H1 (cell line): ENCODE data around the gene IFNE. TPM values are rescaled to one million over a fixed set of nuclear protein-coding genes. Genes with fewer than 3 reads are reported as not detected.
A peak's percentile ranks its signal among the peaks of the same experiment; 100 is the strongest.

Experiments used
- CTCF ChIA-PET: fragments of 300-600 bp; sonication (Branson Sonifier 250); formaldehyde crosslinking; loops from one replicate; lab custom pipeline; 2021; ENCODE audit not compliant: partially characterized antibody; lab: Charles Lee
- POLR2A ChIA-PET: fragments of 300-600 bp; sonication (Branson Sonifier 250); formaldehyde crosslinking; loops from one replicate; lab custom pipeline; 2021; ENCODE audit warnings: inconsistent platforms; ENCODE audit not compliant: partially characterized antibody; lab: Charles Lee
- DNase-seq, 2 experiments: peaks; one replicate each; pipeline versions ENCODE4 v3.0.0 to v3.0.0-alpha.2; 2010 to 2022; ENCODE audit warnings: low spot score in 2 of 2, low read depth in 1 of 2, mixed read lengths in 1 of 2
- FAIRE-seq: peaks from 2 replicates; lab custom pipeline; 2011; peaks lifted over from hg19 to GRCh38; lab: Jason Lieb, UNC
- H2AFZ ChIP-seq: 2 replicates; pipeline ENCODE4 v1.8.1; 2012; ENCODE audit warnings: low read length, inconsistent platforms
- H2AK5ac ChIP-seq: 2 replicates; pipeline ENCODE4 v1.6.1; 2013; ENCODE audit warnings: low read depth, low read length
- H2BK120ac ChIP-seq: replicated peaks from 2 replicates; pipeline ENCODE3; 2013; ENCODE audit warnings: low read depth, low read length, inconsistent platforms
- H2BK12ac ChIP-seq: 2 replicates; pipeline ENCODE4 v1.6.1; 2013; ENCODE audit warnings: low read depth, low read length
- H2BK15ac ChIP-seq: 2 replicates; pipeline ENCODE4 v1.6.1; 2013; ENCODE audit warnings: low read length
- H2BK20ac ChIP-seq: 2 replicates; pipeline ENCODE4 v1.6.1; 2013; ENCODE audit warnings: low read length
- H2BK5ac ChIP-seq: 2 replicates; pipeline ENCODE4 v1.6.1; 2013; ENCODE audit warnings: low read depth, low read length
- H3K14ac ChIP-seq: 2 replicates; pipeline ENCODE4 v1.6.1; 2013; ENCODE audit warnings: inconsistent platforms; ENCODE audit not compliant: insufficient read length
- H3K18ac ChIP-seq: 2 replicates; pipeline ENCODE4 v1.6.1; 2013; ENCODE audit warnings: low read length; ENCODE audit errors: extremely low read depth
- H3K23ac ChIP-seq: 2 replicates; pipeline ENCODE4 v1.6.1; 2013; ENCODE audit warnings: inconsistent platforms; ENCODE audit not compliant: insufficient read length
- H3K23me2 ChIP-seq: 2 replicates; pipeline ENCODE4 v1.6.1; 2013; ENCODE audit warnings: low read depth, low read length
- H3K27ac ChIP-seq: 2 replicates; pipeline ENCODE4 v1.6.1; 2011; ENCODE audit warnings: low read depth, low read length, inconsistent platforms
- H3K27me3 ChIP-seq, 4 experiments: replicated peaks in 1 of 4; 1 replicate in 1 of 4; 2 replicates in 3 of 4; pipeline versions ENCODE4 v1.6.1 to v1.8.1; 2011 to 2013; ENCODE audit warnings: low read length in 3 of 4, mild to moderate bottlenecking in 3 of 4, inconsistent platforms in 2 of 4, mixed read lengths in 2 of 4, moderate library complexity in 1 of 4; ENCODE audit not compliant: control insufficient read depth in 3 of 4, insufficient read depth in 3 of 4; ENCODE audit errors: extremely low read depth in 1 of 4
- H3K36me3 ChIP-seq, 4 experiments: 2 replicates each; pipeline versions ENCODE4 v1.6.1 to v1.8.1; 2011 to 2013; ENCODE audit warnings: mild to moderate bottlenecking in 4 of 4, low read length in 3 of 4, moderate library complexity in 2 of 4, control low read depth in 1 of 4, inconsistent platforms in 1 of 4; ENCODE audit not compliant: insufficient read depth in 4 of 4, control insufficient read depth in 2 of 4
- H3K4ac ChIP-seq: replicated peaks from 2 replicates; pipeline ENCODE3; 2013; ENCODE audit warnings: low read length, low read depth, mixed read lengths, inconsistent platforms; ENCODE audit not compliant: insufficient read length
- H3K4me1 ChIP-seq, 4 experiments: replicated peaks in 1 of 4; 1 replicate in 1 of 4; 2 replicates in 3 of 4; pipeline versions ENCODE4 v1.6.1 to v1.8.1; 2011 to 2013; ENCODE audit warnings: low read length in 3 of 4, inconsistent platforms in 2 of 4, mixed read lengths in 1 of 4; ENCODE audit not compliant: insufficient read depth in 4 of 4, control insufficient read depth in 3 of 4
- H3K4me2 ChIP-seq, 2 experiments: 2 replicates each; pipeline versions ENCODE4 v1.6.1 to v1.8.1; 2011 to 2013; ENCODE audit warnings: low read depth in 2 of 2, low read length in 2 of 2, control low read depth in 1 of 2, inconsistent platforms in 1 of 2, mild to moderate bottlenecking in 1 of 2; ENCODE audit not compliant: insufficient read depth in 1 of 2
- H3K4me3 ChIP-seq, 4 experiments: fragments of 200-600, 300-600 bp in 1 of 4; sonication (generic), shearing (Covaris generic), sonication (Bioruptor Twin) in 1 of 4; 2 replicates each; pipeline versions ENCODE4 v1.5.1 to v1.8.1; 2011 to 2016; ENCODE audit warnings: low read length in 4 of 4, low read depth in 3 of 4, control low read depth in 2 of 4, inconsistent platforms in 2 of 4, mild to moderate bottlenecking in 2 of 4, mixed read lengths in 1 of 4, moderate library complexity in 1 of 4; ENCODE audit not compliant: insufficient read depth in 2 of 4; ENCODE audit errors: extremely low read depth in 1 of 4
- H3K56ac ChIP-seq: replicated peaks from 2 replicates; pipeline ENCODE3; 2013; ENCODE audit warnings: low read depth, mild to moderate bottlenecking, mixed read lengths, low read length, inconsistent platforms; ENCODE audit not compliant: insufficient read length
- H3K79me1 ChIP-seq: 2 replicates; pipeline ENCODE4 v1.6.1; 2013; ENCODE audit warnings: low read depth, low read length, control low read depth
- H3K79me2 ChIP-seq, 2 experiments: 2 replicates each; pipeline versions ENCODE4 v1.6.1 to v1.8.1; 2012 to 2013; ENCODE audit warnings: low read length in 2 of 2, mild to moderate bottlenecking in 2 of 2, inconsistent platforms in 1 of 2; ENCODE audit not compliant: insufficient read depth in 2 of 2, control insufficient read depth in 1 of 2
- H3K9ac ChIP-seq, 4 experiments: replicated peaks in 1 of 4; 1 replicate in 1 of 4; 2 replicates in 3 of 4; pipeline versions ENCODE4 v1.6.1 to v1.8.1; 2011 to 2013; ENCODE audit warnings: low read depth in 3 of 4, low read length in 3 of 4, control low read depth in 2 of 4, mild to moderate bottlenecking in 2 of 4, moderate library complexity in 2 of 4, inconsistent platforms in 1 of 4; ENCODE audit errors: extremely low read depth in 1 of 4
- H3K9me3 ChIP-seq, 2 experiments: 2 replicates each; pipeline versions ENCODE4 v1.6.1 to v1.8.1; 2012 to 2013; ENCODE audit warnings: mild to moderate bottlenecking in 2 of 2, moderate library complexity in 2 of 2, control low read depth in 1 of 2, inconsistent platforms in 1 of 2, low read depth in 1 of 2, low read length in 1 of 2, mixed read lengths in 1 of 2; ENCODE audit not compliant: insufficient read depth in 2 of 2
- H4K20me1 ChIP-seq, 2 experiments: replicated peaks in 1 of 2; 2 replicates each; pipeline versions ENCODE3 to v1.8.1; 2011 to 2013; ENCODE audit warnings: inconsistent platforms in 2 of 2, low read length in 2 of 2, mild to moderate bottlenecking in 1 of 2; ENCODE audit not compliant: insufficient read depth in 2 of 2, control insufficient read depth in 1 of 2
- H4K5ac ChIP-seq: 2 replicates; pipeline ENCODE4 v1.6.1; 2013; ENCODE audit warnings: low read length, low read depth, mixed read lengths, inconsistent platforms; ENCODE audit not compliant: insufficient read length
- H4K8ac ChIP-seq: 2 replicates; pipeline ENCODE4 v1.8.0; 2013; ENCODE audit warnings: mild to moderate bottlenecking, moderate library complexity, low read length, inconsistent platforms; ENCODE audit not compliant: insufficient read depth; ENCODE audit errors: extremely low read depth
- H4K91ac ChIP-seq: replicated peaks from 2 replicates; pipeline ENCODE3; 2013; ENCODE audit warnings: low read length, mixed read lengths, inconsistent platforms; ENCODE audit not compliant: insufficient read length
- CREB1 ChIP-seq: IDR thresholded peaks from 2 replicates; pipeline ENCODE4 v1.6.1; 2012; ENCODE audit warnings: inconsistent platforms
- EZH2 ChIP-seq: fragments of 200-600 bp; sonication (generic); IDR thresholded peaks from 2 replicates; pipeline ENCODE4 v1.7.1; 2012; ENCODE audit warnings: low read depth, mild to moderate bottlenecking, moderate library complexity, low read length, inconsistent platforms; ENCODE audit not compliant: severe bottlenecking
- GABPA ChIP-seq: IDR thresholded peaks from 2 replicates; pipeline ENCODE4 v1.6.1; 2011; ENCODE audit warnings: mild to moderate bottlenecking, low read length, moderate library complexity, borderline replicate concordance; ENCODE audit not compliant: insufficient read depth
- GTF2F1 ChIP-seq: IDR thresholded peaks from 2 replicates; pipeline ENCODE4 v1.6.1; 2012; ENCODE audit warnings: low read depth, low read length, improper control_type of control experiment, borderline replicate concordance
- JUND ChIP-seq: IDR thresholded peaks from 2 replicates; pipeline ENCODE4 v1.6.1; 2011; ENCODE audit warnings: mild to moderate bottlenecking, improper control_type of control experiment, low read length
- MAFK ChIP-seq: IDR thresholded peaks from 2 replicates; pipeline ENCODE4 v1.6.1; 2012; ENCODE audit warnings: low read depth, mild to moderate bottlenecking, improper control_type of control experiment, low read length
- NANOG ChIP-seq: IDR thresholded peaks from 2 replicates; pipeline ENCODE4 v1.6.1; 2011; ENCODE audit warnings: low read length, low read depth, mild to moderate bottlenecking, inconsistent platforms; ENCODE audit not compliant: insufficient read depth, poor library complexity, severe bottlenecking
- SIN3A ChIP-seq, 2 experiments: IDR thresholded peaks in 1 of 2; conservative IDR thresholded peaks in 1 of 2; 2 replicates each; pipeline ENCODE4 v1.6.1; 2011 to 2012; ENCODE audit warnings: low read length in 2 of 2, improper control_type of control experiment in 1 of 2, low read depth in 1 of 2, mild to moderate bottlenecking in 1 of 2
- polyA plus RNA-seq, 7 experiments: library from polyadenylated mRNA; depleted of rRNA in 3 of 7; stranded (reverse) in 5 of 7; unstranded in 2 of 7; fragments of >200 nt in 5 of 7; fragments of 200-250 nt in 2 of 7; gene quantifications; 1 replicate in 5 of 7; 2 replicates in 1 of 7; 4 replicates in 1 of 7; pipeline versions ENCODE4 v1.2.1 to v1.2.3, GENCODE V29; 2011 to 2013; ENCODE audit warnings: missing spikeins in 2 of 7, mixed read lengths in 2 of 7
- total RNA-seq: library from RNA; stranded (reverse); fragmentation: NEBNext Ultra II Directional; extraction: Animal tissue kit (Norgen Biotek cat#: 25700); gene quantifications from 2 replicates; pipeline ENCODE4 v1.2.1, GENCODE V29; 2021
- TF ChIP-seq, protein P1 (sequence below): IDR thresholded peaks from 2 replicates; pipeline ENCODE4 v1.6.1; 2012; ENCODE audit warnings: inconsistent platforms

Gene IFNE
- total and polyA plus RNA-seq, 2 of the 8 experiments (the other 6 are each of a cell fraction or from before 2014, with no cell fraction given), result 0.08 TPM; not detected in 1

DNA sequence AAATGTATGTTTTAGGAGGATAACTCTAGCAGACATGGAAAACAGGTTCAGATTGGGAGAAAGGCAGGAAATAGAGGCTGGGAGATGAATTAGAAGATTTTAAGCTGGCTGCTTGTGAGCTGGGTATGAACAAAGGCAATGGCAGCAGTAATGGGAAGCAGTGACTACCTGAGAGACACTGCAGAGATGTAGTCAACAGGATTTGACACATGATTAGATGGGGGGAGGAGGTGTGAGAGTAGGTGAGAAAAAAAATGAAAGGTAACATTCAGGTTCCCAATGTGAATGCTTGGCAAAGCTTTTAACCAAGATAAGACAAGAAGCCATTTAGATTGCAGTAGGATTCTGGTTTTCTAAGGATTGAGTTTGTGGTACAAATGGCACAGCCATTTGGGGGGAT, 22.8 kb upstream of the IFNE start:
- no peak overlapping the region for H3K18ac ChIP-seq
- no peak overlapping the region for H3K4me2 ChIP-seq
- no peaks in the 10 kb centered on the region for H3K9me3 ChIP-seq
- no peak overlapping the region for H2BK120ac ChIP-seq
- no peak overlapping the region for H2BK5ac ChIP-seq
- POLR2A ChIA-PET, result no interaction called here
- no peak overlapping the region for H4K5ac ChIP-seq
- H4K8ac ChIP-seq, result no peak overlapping the region
- no peak overlapping the region for H2BK20ac ChIP-seq
- no peak overlapping the region for H2BK12ac ChIP-seq
- H3K27ac ChIP-seq, result no peak overlapping the region
- no peak for TF ChIP-seq GABPA
- TF ChIP-seq CREB1, result no peak
- no peak for TF ChIP-seq JUND
- no peak for TF ChIP-seq NANOG
- TF ChIP-seq, protein P1, sequence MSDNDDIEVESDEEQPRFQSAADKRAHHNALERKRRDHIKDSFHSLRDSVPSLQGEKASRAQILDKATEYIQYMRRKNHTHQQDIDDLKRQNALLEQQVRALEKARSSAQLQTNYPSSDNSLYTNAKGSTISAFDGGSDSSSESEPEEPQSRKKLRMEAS, result no peak
- no peak for TF ChIP-seq GTF2F1
- TF ChIP-seq MAFK, result no peak
- no peak for TF ChIP-seq EZH2
- TF ChIP-seq SIN3A (conservative IDR thresholded peaks at IDR 0.05 in 1 of 2, IDR thresholded peaks at IDR 0.05 in 1 of 2; ENCODE audit: low read depth in 1 of 2, low read length in 2 of 2), result no peak
- H3K14ac ChIP-seq, result no peak overlapping the region
- FAIRE-seq (peak; percentile 7), DNase-seq (no peak)
- H2AK5ac ChIP-seq, result no peak overlapping the region
- no peak overlapping the region for H2AFZ ChIP-seq
- no peak overlapping the region for H3K23ac ChIP-seq
- H3K56ac ChIP-seq, result no peak overlapping the region
- no peaks in the 10 kb centered on the region; a peak in 1 of 7 replicates for H3K4me1 ChIP-seq
- CTCF ChIA-PET, result interaction anchor here (1.4 kb wide), 1 partner anchor 54 kb away, joined by 3 read pairs; no protein-coding TSS in a partner anchor
- no peaks in the 10 kb centered on the region for H3K79me1 ChIP-seq
- H4K20me1 ChIP-seq, result no peaks in the 10 kb centered on the region
- no peak overlapping the region for H3K4me3 ChIP-seq
- no peaks in the 10 kb centered on the region; the same call in 1 of the 2 replicates for H3K23me2 ChIP-seq
- no peak overlapping the region for H3K9ac ChIP-seq
- no peaks in the 10 kb centered on the region for H3K27me3 ChIP-seq
- H3K79me2 ChIP-seq, result no peaks in the 10 kb centered on the region
- H4K91ac ChIP-seq, result no peak overlapping the region
- H3K4ac ChIP-seq, result no peak overlapping the region
- no peak overlapping the region for H2BK15ac ChIP-seq
- no peaks in the 10 kb centered on the region for H3K36me3 ChIP-seq
